ENCODE measurements around the gene MKNK2. TPM values are rescaled to one million over a fixed set of nuclear protein-coding genes. Genes with fewer than 3 reads are reported as not detected.

Gene MKNK2
- total RNA-seq, 1 experiment from 2014 or later, result 271 TPM

DNA sequence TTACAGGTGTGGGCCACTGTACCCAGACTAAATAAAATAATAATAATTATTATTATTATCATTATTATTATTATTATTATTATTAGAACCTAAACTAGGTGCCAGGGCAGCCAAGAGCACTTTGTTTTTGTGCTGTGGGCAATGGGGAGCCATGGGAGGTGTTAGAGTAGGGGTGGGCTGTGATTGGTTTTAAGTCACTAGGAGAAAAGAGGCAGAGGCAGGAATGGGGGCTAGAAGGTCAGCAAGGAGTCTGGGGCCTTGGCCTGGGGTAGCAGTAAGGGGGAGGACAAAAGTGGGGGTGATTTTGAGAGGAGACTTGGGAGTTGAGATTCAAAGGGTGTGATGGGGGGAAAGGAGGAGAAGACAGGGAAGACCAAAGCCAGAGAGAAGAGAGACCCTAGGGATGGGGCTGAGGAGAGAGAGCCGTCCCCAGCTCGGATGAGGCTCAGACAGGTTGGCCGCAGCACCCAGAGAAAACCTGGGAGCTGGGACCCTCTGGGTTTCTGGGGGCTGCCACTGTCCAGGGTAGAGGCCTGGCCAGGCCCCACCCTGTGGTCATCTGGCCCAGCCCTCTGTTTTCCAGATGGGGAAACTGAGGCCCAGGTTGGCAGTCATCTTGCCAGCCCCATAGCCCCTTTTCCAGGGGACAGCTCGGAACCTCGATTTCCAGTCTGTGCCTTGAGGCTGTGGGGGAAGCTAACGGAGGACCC is 17.8 kb downstream of the MKNK2 start:
- TF ChIP-seq ELF1 (IDR thresholded peaks at IDR 0.05; ENCODE audit: borderline replicate concordance, low read depth) (no peak), CEBPB (IDR thresholded peaks at IDR 0.05; ENCODE audit: low read depth) (no peak), CBX3 (IDR thresholded peaks at IDR 0.05; ENCODE audit: low read depth) (no peak), FOSL1 (IDR thresholded peaks at IDR 0.05; ENCODE audit: low read depth) (no peak), TCF7L2 (IDR thresholded peaks at IDR 0.05; ENCODE audit: borderline replicate concordance, extremely low read depth, insufficient read depth, insufficient read length) (no peak), POLR2A (IDR thresholded peaks at IDR 0.05; ENCODE audit: borderline replicate concordance, extremely low read depth, insufficient read depth, insufficient read length) (no peak), EZH2 (IDR thresholded peaks at IDR 0.05) (no peak), SRF (IDR thresholded peaks at IDR 0.05; ENCODE audit: low read depth) (no peak)
- TF ChIP-seq, protein P1, sequence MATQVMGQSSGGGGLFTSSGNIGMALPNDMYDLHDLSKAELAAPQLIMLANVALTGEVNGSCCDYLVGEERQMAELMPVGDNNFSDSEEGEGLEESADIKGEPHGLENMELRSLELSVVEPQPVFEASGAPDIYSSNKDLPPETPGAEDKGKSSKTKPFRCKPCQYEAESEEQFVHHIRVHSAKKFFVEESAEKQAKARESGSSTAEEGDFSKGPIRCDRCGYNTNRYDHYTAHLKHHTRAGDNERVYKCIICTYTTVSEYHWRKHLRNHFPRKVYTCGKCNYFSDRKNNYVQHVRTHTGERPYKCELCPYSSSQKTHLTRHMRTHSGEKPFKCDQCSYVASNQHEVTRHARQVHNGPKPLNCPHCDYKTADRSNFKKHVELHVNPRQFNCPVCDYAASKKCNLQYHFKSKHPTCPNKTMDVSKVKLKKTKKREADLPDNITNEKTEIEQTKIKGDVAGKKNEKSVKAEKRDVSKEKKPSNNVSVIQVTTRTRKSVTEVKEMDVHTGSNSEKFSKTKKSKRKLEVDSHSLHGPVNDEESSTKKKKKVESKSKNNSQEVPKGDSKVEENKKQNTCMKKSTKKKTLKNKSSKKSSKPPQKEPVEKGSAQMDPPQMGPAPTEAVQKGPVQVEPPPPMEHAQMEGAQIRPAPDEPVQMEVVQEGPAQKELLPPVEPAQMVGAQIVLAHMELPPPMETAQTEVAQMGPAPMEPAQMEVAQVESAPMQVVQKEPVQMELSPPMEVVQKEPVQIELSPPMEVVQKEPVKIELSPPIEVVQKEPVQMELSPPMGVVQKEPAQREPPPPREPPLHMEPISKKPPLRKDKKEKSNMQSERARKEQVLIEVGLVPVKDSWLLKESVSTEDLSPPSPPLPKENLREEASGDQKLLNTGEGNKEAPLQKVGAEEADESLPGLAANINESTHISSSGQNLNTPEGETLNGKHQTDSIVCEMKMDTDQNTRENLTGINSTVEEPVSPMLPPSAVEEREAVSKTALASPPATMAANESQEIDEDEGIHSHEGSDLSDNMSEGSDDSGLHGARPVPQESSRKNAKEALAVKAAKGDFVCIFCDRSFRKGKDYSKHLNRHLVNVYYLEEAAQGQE (IDR thresholded peaks at IDR 0.05; ENCODE audit: low read depth), result no peak
- TF ChIP-seq, protein P2, sequence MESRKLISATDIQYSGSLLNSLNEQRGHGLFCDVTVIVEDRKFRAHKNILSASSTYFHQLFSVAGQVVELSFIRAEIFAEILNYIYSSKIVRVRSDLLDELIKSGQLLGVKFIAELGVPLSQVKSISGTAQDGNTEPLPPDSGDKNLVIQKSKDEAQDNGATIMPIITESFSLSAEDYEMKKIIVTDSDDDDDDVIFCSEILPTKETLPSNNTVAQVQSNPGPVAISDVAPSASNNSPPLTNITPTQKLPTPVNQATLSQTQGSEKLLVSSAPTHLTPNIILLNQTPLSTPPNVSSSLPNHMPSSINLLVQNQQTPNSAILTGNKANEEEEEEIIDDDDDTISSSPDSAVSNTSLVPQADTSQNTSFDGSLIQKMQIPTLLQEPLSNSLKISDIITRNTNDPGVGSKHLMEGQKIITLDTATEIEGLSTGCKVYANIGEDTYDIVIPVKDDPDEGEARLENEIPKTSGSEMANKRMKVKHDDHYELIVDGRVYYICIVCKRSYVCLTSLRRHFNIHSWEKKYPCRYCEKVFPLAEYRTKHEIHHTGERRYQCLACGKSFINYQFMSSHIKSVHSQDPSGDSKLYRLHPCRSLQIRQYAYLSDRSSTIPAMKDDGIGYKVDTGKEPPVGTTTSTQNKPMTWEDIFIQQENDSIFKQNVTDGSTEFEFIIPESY (IDR thresholded peaks at IDR 0.05; ENCODE audit: extremely low read depth, insufficient replicate concordance, low read length), result no peak
- TF ChIP-seq, protein P3, sequence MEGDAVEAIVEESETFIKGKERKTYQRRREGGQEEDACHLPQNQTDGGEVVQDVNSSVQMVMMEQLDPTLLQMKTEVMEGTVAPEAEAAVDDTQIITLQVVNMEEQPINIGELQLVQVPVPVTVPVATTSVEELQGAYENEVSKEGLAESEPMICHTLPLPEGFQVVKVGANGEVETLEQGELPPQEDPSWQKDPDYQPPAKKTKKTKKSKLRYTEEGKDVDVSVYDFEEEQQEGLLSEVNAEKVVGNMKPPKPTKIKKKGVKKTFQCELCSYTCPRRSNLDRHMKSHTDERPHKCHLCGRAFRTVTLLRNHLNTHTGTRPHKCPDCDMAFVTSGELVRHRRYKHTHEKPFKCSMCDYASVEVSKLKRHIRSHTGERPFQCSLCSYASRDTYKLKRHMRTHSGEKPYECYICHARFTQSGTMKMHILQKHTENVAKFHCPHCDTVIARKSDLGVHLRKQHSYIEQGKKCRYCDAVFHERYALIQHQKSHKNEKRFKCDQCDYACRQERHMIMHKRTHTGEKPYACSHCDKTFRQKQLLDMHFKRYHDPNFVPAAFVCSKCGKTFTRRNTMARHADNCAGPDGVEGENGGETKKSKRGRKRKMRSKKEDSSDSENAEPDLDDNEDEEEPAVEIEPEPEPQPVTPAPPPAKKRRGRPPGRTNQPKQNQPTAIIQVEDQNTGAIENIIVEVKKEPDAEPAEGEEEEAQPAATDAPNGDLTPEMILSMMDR (IDR thresholded peaks at IDR 0.05 in 2 of 3, conservative IDR thresholded peaks at IDR 0.05 in 1 of 3; ENCODE audit: borderline replicate concordance in 1 of 3, insufficient read depth in 1 of 3, low read depth in 2 of 3, low read length in 2 of 3), result no peak
- Histone ChIP-seq H3K4me2 (ENCODE audit: low read length) (peak overlapping the region; percentile 85), H3K9ac (ENCODE audit: low read length) (peak overlapping the region; percentile 66), H4K20me1 (ENCODE audit: insufficient read depth) (no peaks in the 10 kb centered on the region), H2AFZ (ENCODE audit: low read depth, low read length, poor library complexity, severe bottlenecking) (no peak overlapping the region), H3K79me2 (ENCODE audit: insufficient read depth, low read length) (no peaks in the 10 kb centered on the region), H3K9me3 (ENCODE audit: control insufficient read depth in 1 of 2, insufficient read depth in 1 of 2, low read depth in 1 of 2, low read length in 2 of 2) (peaks cover 0 to 11% of the 10 kb centered on the region in 2 experiments; a peak in 1 of 4 replicates), H3K27me3 (ENCODE audit: insufficient read depth, low read length) (no peaks in the 10 kb centered on the region), H3K4me1 (ENCODE audit: control insufficient read depth in 1 of 2, insufficient read depth in 2 of 2, low read length in 2 of 2) (peaks cover 53 to 74% of the 10 kb centered on the region in 2 experiments), H3K4me3 (replicated peaks in 1 of 2; ENCODE audit: low read depth in 1 of 2, low read length in 2 of 2) (peak overlapping the region in 1 of 2 experiments; percentile 36; a peak in 2 of 4 replicates), H3K36me3 (ENCODE audit: control insufficient read depth in 1 of 2, insufficient read depth in 2 of 2, low read length in 2 of 2) (no peaks in the 10 kb centered on the region; a peak in 1 of 4 replicates), H3K9me2 (ENCODE audit: insufficient read depth) (no peaks in the 10 kb centered on the region), H3K27ac (ENCODE audit: low read depth, low read length) (peak overlapping the region; percentile 93)
- POLR2A ChIA-PET, result interaction anchor here (1.6 to 2.3 kb wide), 4 partner anchors 8 to 28 kb away, joined by 5 to 14 read pairs (median 12); partner anchors contain the start of gene MKNK2
- intact Hi-C loops (cut with micrococcal nuclease), result loop anchor here (5.0 kb wide), 1 partner anchor 119 kb away; the partner anchor contains the start of gene AP3D1
- BruUV-seq (replicated peaks), result no TSS peak
- CTCF ChIA-PET, result interaction anchor here (1.1 to 1.4 kb wide), 2 partner anchors 9 to 37 kb away, joined by 4 to 5 read pairs; no protein-coding TSS in a partner anchor
- DNase-seq (ENCODE audit: low read depth, low spot score) (no peak), ATAC-seq (no peak)
- RAD21 ChIA-PET (ENCODE audit: low non-redundant PET in 1 of 2, low total read pairs in 2 of 2, uncharacterized antibody in 2 of 2, unreplicated experiment in 2 of 2), result interaction anchor here in 1 of 2 experiments (0.5 kb wide), 1 partner anchor 34 kb away, joined by 3 read pairs; no protein-coding TSS in a partner anchor
